Common myeloid progenitor, CD34-positive (primary cell): ENCODE results near the gene FLT1.

Source experiments
- CTCF ChIA-PET: fragments of 350-600 bp; sonication (Branson Sonifier 250); formaldehyde crosslinking; loops from one replicate; lab custom pipeline; 2021; ENCODE audit warnings: antibody characterized with exemption; lab: Charles Lee
- POLR2A ChIA-PET: fragments of 350-600 bp; sonication (Branson Sonifier 250); formaldehyde crosslinking; loops from one replicate; lab custom pipeline; 2021; ENCODE audit warnings: antibody characterized with exemption; lab: Charles Lee
- DNase-seq, 3 donors: peaks; one replicate each; pipeline versions ENCODE4 v3.0.0 to v3.0.0-alpha.2; 2013
- H3K27ac ChIP-seq, 2 experiments: 1 replicate in 1 of 2; 2 replicates in 1 of 2; pipeline ENCODE4 v1.7.0; 2013; ENCODE audit warnings: inconsistent platforms in 2 of 2, low read length in 2 of 2, mild to moderate bottlenecking in 2 of 2, low read depth in 1 of 2, moderate library complexity in 1 of 2; ENCODE audit not compliant: severe bottlenecking in 2 of 2, insufficient read depth in 1 of 2, poor library complexity in 1 of 2
- H3K27me3 ChIP-seq, 5 experiments: replicated peaks in 2 of 5; 1 replicate in 3 of 5; 2 replicates in 2 of 5; pipeline versions ENCODE4 v1.6.1 to v1.7.0; 2013; ENCODE audit warnings: low read length in 4 of 5, mild to moderate bottlenecking in 2 of 5, moderate library complexity in 2 of 5, inconsistent platforms in 1 of 5; ENCODE audit not compliant: insufficient read depth in 5 of 5, control insufficient read depth in 4 of 5
- H3K36me3 ChIP-seq, 4 experiments: 1 replicate in 2 of 4; 2 replicates in 2 of 4; pipeline versions ENCODE4 v1.6.1 to v1.7.0; 2013; ENCODE audit warnings: low read length in 3 of 4, control low read depth in 1 of 4, mild to moderate bottlenecking in 1 of 4; ENCODE audit not compliant: control insufficient read depth in 4 of 4, insufficient read depth in 4 of 4
- H3K4me1 ChIP-seq, 4 experiments: 1 replicate in 3 of 4; 2 replicates in 1 of 4; pipeline versions ENCODE4 v1.6.1 to v1.7.1; 2013; ENCODE audit warnings: low read length in 3 of 4, mild to moderate bottlenecking in 3 of 4, control low read depth in 1 of 4, inconsistent platforms in 1 of 4, moderate library complexity in 1 of 4; ENCODE audit not compliant: control insufficient read depth in 4 of 4, insufficient read depth in 4 of 4; ENCODE audit errors: control extremely low read depth in 1 of 4
- H3K4me3 ChIP-seq, 7 experiments: 1 replicate in 4 of 7; 2 replicates in 3 of 7; pipeline versions ENCODE4 v1.5.1 to v1.7.0; 2013; ENCODE audit warnings: mild to moderate bottlenecking in 7 of 7, low read length in 6 of 7, moderate library complexity in 6 of 7, inconsistent platforms in 2 of 7, low read depth in 2 of 7, control low read depth in 1 of 7; ENCODE audit not compliant: insufficient read depth in 4 of 7, control insufficient read depth in 1 of 7; ENCODE audit errors: extremely low read depth in 1 of 7
- H3K9me3 ChIP-seq, 5 experiments: 1 replicate in 4 of 5; 2 replicates in 1 of 5; pipeline versions ENCODE4 v1.6.1 to v1.7.1; 2013; ENCODE audit warnings: low read length in 4 of 5, mild to moderate bottlenecking in 2 of 5, inconsistent platforms in 1 of 5, low read depth in 1 of 5, moderate library complexity in 1 of 5; ENCODE audit not compliant: control insufficient read depth in 4 of 5, insufficient read depth in 2 of 5; ENCODE audit errors: control extremely low read depth in 1 of 5
- WGBS: methylation state at CpG from one replicate; pipeline ENCODE4 v1.1.5; 2013; ENCODE audit not compliant: insufficient coverage; 5-methylcytosine and 5-hydroxymethylcytosine counted together

FLT1 gene

GRCh38 chr13:28320209-28320608 is 174.7 kb downstream of the FLT1 start:
- 100% methylated on average over 3 of the region's 6 CpGs for WGBS
- Histone ChIP-seq H3K36me3 (no peaks in the 10 kb centered on the region), H3K4me3 (no peak overlapping the region), H3K9me3 (no peaks in the 10 kb centered on the region), H3K27ac (no peak overlapping the region), H3K27me3 (no peaks in the 10 kb centered on the region), H3K4me1 (peaks cover 0 to 31% (median 11%) of the 10 kb centered on the region in 4 experiments)
- no peak for DNase-seq
- CTCF ChIA-PET: no interaction called here
- POLR2A ChIA-PET: no interaction called here

GRCh38 chr13:28319528-28319927 is 175.4 kb downstream of the FLT1 start:
- Histone ChIP-seq H3K27me3 (no peaks in the 10 kb centered on the region), H3K4me1 (peaks cover 0 to 29% (median 11%) of the 10 kb centered on the region in 4 experiments), H3K4me3 (no peak overlapping the region), H3K9me3 (no peaks in the 10 kb centered on the region), H3K36me3 (no peaks in the 10 kb centered on the region), H3K27ac (no peak overlapping the region)
- 88% methylated on average over 5 of the region's 5 CpGs for WGBS
- POLR2A ChIA-PET: no interaction called here
- CTCF ChIA-PET: no interaction called here
- no peak for DNase-seq

GRCh38 chr13:28318496-28318895 is 176.4 kb downstream of the FLT1 start:
- WGBS: 92% methylated on average over 7 of the region's 7 CpGs
- peak in 2 of 3 donors; percentile 23 to 37 for DNase-seq
- Histone ChIP-seq H3K4me3 (no peak overlapping the region), H3K9me3 (no peaks in the 10 kb centered on the region), H3K4me1 (peaks cover 0 to 23% (median 11%) of the 10 kb centered on the region in 4 experiments), H3K36me3 (no peaks in the 10 kb centered on the region), H3K27ac (no peak overlapping the region), H3K27me3 (no peaks in the 10 kb centered on the region)
- CTCF ChIA-PET: interaction anchor here (1.1 kb wide), 1 partner anchor 15 kb away, joined by 3 read pairs; no protein-coding TSS in a partner anchor
- POLR2A ChIA-PET: no interaction called here

- CTCF ChIA-PET: interaction anchor here (1.4 kb wide), 1 partner anchor 8 kb away, joined by 5 read pairs; no protein-coding TSS in a partner anchor
- H3K27ac ChIP-seq: no peak overlapping the region
- H3K27me3 ChIP-seq: no peaks in the 10 kb centered on the region
- H3K4me1 ChIP-seq: peaks cover 0 to 23% (median 11%) of the 10 kb centered on the region in 4 experiments
- peak; percentile 22 to 78 (median 68) for DNase-seq
- POLR2A ChIA-PET: no interaction called here
- WGBS: 66% methylated on average over 6 of the region's 7 CpGs
- no peaks in the 10 kb centered on the region for H3K36me3 ChIP-seq
- no peak overlapping the region for H3K4me3 ChIP-seq
- H3K9me3 ChIP-seq: no peaks in the 10 kb centered on the region
Observed at GRCh38 chr13:28316836-28317235, 178.1 kb downstream of the FLT1 start.

- ChIA-PET CTCF (interaction anchor here (1.3 kb wide), 1 partner anchor 361 kb away, joined by 3 read pairs; no protein-coding TSS in a partner anchor), POLR2A (no interaction called here)
- 100% methylated on average over 4 of the region's 5 CpGs for WGBS
- Histone ChIP-seq H3K27me3 (no peaks in the 10 kb centered on the region), H3K27ac (no peak overlapping the region), H3K9me3 (no peaks in the 10 kb centered on the region), H3K36me3 (no peaks in the 10 kb centered on the region), H3K4me1 (peaks cover 0 to 23% (median 11%) of the 10 kb centered on the region in 4 experiments), H3K4me3 (no peak overlapping the region)
- no peak for DNase-seq
Observed at GRCh38 chr13:28316129-28316528, 178.8 kb downstream of the FLT1 start.

GRCh38 chr13:28314879-28315278 is 180.0 kb downstream of the FLT1 start:
- no peak overlapping the region for H3K4me3 ChIP-seq
- POLR2A ChIA-PET: no interaction called here
- DNase-seq: no peak
- H3K9me3 ChIP-seq: no peaks in the 10 kb centered on the region
- CTCF ChIA-PET: interaction anchor here (0.7 to 1.8 kb wide), 9 partner anchors 9 to 362 kb away, joined by 3 to 5 read pairs (median 4); no protein-coding TSS in a partner anchor
- H3K4me1 ChIP-seq: peaks cover 0 to 23% (median 11%) of the 10 kb centered on the region in 4 experiments
- no peak overlapping the region for H3K27ac ChIP-seq
- H3K27me3 ChIP-seq: no peaks in the 10 kb centered on the region
- 100% methylated on average over 6 of the region's 6 CpGs for WGBS
- no peaks in the 10 kb centered on the region for H3K36me3 ChIP-seq

- POLR2A ChIA-PET: no interaction called here
- CTCF ChIA-PET: interaction anchor here (1.7 to 1.8 kb wide), 2 partner anchors 10 to 21 kb away, joined by 5 read pairs; no protein-coding TSS in a partner anchor
- Histone ChIP-seq H3K27me3 (no peaks in the 10 kb centered on the region), H3K36me3 (no peaks in the 10 kb centered on the region), H3K9me3 (no peaks in the 10 kb centered on the region), H3K4me3 (no peak overlapping the region), H3K4me1 (peaks cover 0 to 23% (median 11%) of the 10 kb centered on the region in 4 experiments), H3K27ac (no peak overlapping the region)
- DNase-seq: peak; percentile 66 to 79 (median 72)
- 92% methylated on average over 2 of the region's 6 CpGs for WGBS
Observed at GRCh38 chr13:28313579-28313978, 181.3 kb downstream of the FLT1 start.
